GM18870 (cell line): Measurements from ENCODE around the gene TLNRD1.
A peak's percentile ranks its signal among the peaks of the same experiment; 100 is the strongest.

ENCODE experiments used
- ATAC-seq: cut with Tn5 transposase; IDR thresholded peaks from one replicate; pipeline ENCODE4 v1.9.1; 2021; ENCODE audit warnings: moderate library complexity; ENCODE audit not compliant: unreplicated experiment

TLNRD1 gene

DNA sequence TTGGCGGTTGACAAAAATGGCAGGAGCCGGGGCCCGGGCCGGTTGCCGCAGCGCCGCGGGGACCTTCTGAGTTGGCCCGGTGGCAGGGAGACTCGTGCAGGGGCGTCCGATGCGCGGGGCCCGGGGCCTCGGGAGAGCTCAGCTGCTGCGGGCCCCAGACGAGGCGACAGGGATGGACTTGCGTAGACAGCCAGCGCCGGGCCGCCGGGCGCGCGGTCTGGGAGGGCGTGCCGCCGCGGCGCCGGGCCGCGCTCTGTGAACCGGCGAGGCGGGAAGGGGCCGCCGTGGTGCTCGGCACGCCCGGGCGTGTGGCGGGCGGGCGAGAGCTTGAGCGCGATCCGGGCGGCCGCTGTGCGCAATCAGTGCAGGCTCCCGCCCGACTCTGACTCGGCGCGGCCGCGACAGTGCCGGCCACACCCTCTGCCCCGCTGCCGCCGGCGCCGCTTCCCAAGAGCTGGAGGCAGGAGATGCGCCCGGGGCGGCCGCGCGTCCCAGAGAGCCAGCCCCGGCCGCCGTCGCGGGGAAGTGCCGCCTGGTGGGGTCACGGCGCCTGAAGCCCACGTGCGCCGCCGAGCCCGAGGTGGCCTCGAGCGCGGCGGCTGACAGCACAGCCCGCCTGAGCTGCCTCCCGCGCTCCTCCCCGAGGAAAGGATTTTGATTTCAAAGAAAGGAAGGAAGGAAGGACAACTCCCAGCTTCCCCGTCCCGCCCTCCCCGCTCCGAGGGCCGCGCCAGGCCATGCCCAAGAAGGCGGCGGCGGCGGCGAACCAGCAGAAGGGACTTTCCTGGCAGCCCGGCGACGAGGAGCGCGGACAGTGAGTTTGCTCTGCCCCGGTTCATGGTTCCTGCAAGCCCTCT lies 657 bp downstream of the TLNRD1 start:
- peak; percentile 17 for ATAC-seq

DNA sequence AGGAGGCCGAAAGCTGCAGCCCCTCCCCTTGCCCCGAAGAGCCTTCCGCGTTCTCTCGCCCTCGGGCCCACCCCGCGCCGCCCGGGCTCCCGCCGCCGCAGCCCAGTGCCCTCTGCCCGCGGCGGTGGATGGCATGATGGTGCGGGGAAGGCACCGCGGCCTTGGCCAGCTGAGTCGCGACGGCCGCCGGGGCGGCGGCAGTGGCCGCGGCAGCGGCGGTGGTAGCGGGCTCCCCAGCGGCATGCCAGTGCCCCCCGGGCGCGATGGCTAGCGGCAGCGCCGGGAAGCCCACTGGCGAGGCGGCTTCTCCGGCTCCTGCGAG lies 1.2 kb downstream of the TLNRD1 start:
- ATAC-seq: no peak

DNA sequence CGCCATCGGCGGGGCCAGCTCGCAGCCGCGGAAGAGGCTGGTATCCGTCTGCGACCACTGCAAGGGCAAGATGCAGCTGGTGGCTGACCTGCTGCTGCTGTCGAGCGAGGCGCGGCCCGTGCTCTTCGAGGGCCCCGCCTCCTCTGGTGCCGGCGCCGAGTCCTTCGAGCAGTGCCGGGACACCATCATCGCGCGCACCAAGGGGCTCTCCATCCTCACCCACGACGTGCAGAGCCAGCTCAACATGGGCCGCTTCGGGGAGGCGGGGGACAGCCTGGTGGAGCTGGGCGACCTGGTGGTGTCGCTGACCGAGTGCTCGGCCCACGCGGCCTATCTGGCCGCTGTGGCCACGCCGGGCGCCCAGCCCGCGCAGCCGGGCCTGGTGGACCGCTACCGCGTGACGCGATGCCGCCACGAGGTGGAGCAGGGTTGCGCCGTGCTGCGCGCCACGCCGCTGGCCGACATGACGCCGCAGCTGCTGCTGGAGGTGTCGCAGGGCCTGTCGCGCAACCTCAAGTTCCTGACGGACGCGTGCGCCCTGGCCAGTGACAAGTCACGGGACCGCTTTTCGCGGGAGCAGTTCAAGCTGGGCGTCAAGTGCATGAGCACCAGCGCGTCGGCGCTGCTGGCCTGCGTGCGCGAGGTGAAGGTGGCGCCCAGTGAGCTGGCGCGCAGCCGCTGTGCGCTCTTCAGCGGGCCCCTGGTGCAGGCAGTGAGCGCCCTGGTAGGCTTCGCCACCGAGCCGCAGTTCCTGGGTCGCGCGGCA lies 1.8 kb downstream of the TLNRD1 start:
- no peak for ATAC-seq

DNA sequence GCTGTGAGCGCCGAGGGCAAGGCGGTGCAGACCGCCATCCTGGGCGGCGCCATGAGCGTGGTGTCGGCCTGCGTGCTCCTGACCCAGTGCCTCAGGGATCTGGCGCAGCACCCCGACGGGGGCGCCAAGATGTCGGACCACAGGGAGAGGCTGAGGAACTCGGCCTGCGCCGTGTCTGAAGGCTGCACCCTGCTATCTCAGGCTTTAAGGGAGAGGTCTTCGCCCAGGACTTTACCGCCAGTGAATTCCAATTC lies 2.3 kb downstream of the TLNRD1 start:
- no peak for ATAC-seq

DNA sequence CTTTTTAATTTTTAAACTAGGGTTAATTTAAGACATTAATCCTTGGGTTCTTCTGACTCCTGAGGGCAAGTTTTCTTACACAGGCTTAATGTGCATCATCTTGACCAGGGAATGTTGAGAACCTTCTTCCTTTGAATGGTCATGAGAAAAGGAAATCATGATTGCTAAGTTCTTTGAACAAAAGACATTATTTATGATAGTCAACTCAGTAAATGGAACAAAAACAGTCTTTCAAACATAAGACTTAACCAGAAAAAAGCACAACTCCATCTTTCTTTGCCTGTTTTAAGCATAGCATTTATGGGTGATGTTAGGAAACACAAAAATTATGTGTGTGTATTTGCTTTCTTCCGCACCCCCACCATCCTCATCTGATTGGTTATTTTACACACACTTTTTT lies 5.4 kb downstream of the TLNRD1 start:
- ATAC-seq: no peak

DNA sequence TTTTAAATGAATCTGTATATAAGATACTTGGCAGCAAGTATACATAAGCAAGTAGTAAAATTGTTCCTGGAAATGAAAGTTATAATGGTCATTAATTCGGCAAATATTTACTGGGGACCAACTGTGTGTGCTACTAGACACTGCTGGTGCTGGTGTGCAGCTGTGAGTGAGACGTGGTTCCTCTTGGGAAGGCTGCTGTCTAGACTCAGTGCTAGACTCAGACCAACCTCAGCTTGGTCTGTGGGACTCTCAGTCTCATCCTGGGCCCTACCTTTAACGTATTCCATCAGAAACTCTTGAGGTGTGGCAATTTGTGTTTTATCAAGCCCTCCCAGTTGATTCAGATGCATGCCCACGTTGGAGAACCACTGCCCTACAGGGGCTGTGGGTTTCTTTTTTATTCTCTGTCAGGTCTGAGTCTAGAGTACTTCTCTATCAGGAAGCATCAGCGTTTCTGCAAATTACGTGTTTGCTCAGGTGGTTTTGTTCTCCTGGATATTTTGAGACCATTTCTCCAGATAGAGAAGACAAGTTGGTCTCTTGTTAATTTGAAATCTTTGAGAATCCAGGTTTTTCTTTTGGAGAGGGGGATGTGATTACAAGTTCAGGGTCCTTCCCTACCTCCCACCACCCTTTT lies 6.8 kb downstream of the TLNRD1 start:
- ATAC-seq: no peak

DNA sequence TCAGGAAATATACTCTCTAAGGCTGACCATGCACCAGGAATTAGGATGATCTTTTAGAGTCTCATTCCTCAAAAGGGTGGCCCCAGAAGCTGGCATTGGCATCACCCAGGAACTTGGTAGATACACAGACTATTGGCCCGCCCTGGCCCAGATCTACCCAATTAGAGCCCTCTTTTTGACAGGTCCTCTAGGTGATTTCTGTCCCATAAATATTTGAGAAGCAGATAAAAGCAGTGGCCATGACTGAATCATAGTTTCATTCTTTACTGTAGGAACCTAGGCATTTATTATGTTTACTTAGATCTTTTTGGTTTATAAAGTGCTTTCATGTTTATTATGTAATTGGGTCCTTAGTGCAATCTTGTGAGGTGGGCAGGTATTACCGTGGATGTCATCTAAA lies 7.6 kb downstream of the TLNRD1 start:
- ATAC-seq: no peak

DNA sequence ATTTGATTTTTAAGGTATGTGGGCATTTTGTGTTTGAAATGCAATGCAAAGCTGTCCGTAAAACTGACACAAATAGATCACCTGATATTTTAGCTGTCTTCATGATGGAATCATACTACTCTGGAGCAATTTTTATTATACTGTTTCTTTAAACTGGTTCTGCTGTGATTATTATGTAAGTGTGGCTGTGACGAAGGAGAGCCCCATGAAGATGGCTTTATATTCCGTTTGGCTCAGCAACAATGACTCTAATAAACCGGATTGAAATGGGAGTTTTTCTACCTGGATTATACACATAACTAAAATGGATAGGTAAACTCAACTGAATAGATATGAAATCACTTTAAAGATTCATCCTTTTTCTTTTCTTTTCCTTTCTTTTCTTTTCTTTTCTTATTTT lies 9.4 kb downstream of the TLNRD1 start:
- ATAC-seq: no peak

DNA sequence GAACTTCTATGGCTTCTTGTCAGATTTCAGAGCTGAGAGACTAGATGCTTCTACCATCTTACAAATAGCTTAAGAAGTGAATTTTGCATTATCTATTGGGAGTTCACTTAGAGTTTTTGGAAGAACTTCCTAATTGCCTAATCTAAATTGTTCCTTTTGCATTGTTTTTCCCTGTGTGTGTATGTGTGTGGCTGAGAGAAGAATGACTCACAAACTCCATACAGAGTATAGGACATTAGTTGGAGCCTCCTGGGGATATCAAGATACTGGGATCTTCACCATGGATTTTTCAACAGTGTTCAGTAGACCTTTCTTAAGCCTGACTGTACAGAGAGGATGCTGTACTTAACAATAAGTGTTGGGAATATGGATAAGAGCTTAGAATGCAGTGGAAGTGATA lies 10.9 kb downstream of the TLNRD1 start:
- no peak for ATAC-seq

DNA sequence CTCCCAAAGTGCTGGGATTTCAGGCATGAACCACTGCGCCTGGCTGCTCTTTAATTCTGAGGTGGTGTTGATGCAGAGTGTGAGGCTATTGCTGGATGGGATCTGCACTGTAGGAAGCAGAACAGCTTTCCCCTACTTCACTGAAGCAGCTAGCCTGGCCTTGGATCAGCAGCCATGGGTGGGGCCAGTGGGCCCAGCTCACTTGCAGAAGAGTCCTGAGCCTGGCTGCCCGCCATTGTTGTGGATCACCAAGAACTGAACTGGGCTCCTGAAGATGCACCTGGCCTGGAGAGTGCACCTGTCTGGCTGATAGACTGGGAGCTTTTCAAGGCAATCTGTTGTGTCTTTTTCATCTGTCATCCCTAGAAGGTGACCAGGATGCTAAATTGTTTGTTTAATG lies 11.9 kb downstream of the TLNRD1 start:
- ATAC-seq: no peak

DNA sequence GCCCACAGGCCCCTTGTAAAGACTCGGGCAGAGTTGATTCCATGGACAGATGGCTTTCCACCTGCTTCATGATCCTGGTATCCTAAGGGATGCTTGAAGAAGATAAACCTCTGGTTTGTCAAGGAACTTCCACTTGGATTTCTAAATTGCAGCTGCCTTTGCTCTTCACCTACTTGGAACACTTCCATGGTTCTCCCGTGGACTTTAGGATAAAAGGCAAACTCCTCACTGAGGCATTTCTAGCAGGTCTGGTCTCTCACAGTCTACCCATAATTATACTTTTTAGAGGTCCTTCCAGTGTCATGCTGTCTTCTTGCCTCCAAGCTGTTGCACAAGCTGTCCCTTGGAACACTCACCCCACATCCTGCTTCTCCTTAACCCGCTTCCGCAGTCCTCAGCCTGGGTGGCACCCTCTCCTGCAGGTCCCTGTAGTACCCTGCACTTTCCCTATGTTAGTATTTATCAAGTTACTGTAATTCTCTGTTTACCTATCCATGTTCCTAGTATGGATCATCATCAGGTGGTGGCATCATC lies 12.7 kb downstream of the TLNRD1 start:
- no peak for ATAC-seq

DNA sequence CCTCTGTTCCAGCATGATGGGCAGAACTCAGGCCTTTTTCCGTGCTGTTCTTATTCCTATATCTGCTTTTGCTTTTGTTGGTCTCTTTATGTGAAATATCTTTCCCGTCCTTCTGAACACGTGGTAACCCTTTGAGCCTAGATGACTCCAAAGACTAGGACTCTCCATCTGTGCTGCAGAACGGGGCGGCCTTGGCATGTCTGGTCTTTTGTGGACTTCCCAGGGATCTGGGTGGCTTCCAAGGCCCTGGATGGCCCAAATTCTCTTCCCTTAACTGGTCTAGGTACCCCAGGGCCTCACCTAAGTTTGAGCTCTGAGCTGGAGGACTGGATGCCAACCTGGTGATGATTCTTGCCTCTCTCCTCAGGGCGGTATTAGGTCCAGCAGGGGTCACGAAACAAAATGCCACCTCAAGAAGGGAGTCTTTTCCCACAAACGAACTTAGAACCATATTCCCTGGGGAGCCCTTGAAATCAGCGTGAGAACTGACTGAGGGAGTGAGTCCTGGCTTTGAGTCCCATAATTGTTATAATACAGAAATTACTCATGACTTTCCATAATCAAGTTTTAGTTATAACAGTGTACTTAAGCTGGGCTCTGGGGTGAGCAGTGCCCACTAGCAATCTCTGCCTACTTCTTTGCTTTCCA lies 13.8 kb downstream of the TLNRD1 start:
- no peak for ATAC-seq

DNA sequence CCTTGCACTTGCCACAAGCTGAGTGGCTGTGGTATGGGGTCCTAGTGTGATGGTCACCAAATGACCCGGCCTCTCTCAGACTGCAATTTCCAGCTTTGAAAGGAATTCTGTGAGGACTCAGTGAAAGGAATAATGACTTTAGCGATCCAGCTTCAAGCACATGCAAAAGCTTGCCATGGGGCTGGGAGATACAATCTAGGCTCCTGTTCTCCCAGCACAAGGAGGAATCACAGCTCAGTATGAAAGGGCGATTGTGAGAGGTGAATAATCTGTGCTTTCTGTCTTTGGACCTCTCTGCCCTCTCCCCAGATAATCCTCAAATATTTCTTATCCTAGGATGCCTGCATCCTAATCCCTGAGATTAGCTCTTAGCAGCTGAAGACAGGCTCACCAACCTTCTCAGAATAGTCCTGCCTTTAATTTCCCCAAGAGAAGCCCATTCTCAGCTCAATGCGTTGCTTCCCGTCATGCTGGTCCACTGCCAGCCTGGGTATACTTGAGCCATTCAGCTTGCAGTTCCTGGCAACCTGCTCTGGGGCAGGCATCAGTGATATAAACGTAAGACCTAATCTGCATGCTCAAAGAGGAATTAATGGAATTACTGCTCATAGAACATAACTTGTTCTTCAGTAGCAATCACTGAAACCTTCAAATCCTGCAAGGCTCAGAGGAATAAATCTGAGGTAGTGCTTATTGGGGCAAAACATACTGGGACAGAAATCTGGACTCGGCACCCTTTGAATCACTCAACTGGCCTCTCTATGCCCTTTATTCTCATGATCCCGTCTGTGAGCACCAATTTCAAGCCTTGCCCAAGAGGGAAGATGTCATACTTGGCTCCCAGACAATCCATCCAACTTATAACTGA lies 15.1 kb downstream of the TLNRD1 start:
- no peak for ATAC-seq

DNA sequence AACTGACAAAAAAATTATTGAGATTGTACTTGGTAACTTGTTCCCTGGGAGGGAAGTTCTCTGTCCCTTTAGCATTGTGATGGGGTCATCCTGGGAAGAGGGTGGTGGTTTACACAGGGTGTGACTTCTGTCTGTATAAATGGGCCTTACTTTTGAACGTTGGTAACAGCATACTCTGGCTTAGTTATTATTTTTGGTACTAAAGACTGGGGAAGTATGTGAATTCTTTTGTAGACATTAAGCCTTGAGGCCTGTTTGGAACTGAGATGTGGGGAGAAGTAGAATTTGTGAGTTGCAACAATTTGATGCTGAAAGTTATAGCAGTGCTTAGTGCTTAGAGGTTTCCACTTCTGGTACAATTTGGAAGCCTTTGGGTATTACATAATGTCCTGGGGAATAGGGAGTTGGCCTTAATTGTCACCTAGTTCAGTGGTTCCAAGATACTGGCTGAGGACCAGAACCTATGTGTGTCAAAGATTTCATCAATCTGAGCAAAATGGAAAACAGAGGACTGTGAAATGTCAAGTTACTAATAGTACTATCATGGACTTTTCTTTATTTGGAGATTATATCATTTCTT lies 15.9 kb downstream of the TLNRD1 start:
- ATAC-seq: no peak

DNA sequence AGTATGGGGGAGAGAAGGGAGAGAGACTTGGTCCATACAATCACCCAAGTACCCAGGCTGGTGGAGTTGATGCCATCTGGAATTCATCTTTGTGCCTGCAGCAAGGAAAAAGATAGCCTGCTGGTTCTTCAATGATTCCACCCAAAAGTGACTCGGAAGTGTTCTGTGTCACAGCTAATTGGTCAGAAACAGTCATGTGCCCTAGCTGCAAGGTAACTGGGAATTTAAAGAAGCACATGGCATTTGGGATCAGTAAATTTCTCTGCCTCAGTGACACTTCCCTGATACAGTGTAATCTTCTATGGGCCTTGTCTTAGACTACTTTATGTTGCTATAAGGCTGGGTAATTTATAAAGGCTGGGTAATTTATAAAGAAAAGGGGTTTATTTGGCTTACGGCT lies 17.5 kb downstream of the TLNRD1 start:
- ATAC-seq: no peak

DNA sequence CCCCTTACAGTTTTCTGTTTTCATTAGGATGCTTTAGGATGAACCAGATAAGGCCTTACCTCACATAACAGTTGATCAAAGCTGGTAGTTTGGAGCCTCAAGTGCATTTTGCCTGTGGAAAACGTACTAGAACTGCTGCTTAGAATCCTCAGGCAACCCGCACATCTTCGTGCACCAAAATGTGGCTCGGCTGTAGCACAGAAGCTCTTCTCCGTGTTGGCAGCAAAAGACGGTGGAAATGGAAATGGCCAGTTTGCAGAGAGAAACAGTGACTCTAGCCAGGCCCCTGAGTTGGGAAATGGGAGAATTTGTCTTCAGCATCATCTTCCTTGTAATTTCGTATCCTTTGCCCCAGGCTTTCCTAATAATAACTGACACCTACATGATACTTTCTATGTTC lies 20.6 kb downstream of the TLNRD1 start:
- ATAC-seq: no peak

DNA sequence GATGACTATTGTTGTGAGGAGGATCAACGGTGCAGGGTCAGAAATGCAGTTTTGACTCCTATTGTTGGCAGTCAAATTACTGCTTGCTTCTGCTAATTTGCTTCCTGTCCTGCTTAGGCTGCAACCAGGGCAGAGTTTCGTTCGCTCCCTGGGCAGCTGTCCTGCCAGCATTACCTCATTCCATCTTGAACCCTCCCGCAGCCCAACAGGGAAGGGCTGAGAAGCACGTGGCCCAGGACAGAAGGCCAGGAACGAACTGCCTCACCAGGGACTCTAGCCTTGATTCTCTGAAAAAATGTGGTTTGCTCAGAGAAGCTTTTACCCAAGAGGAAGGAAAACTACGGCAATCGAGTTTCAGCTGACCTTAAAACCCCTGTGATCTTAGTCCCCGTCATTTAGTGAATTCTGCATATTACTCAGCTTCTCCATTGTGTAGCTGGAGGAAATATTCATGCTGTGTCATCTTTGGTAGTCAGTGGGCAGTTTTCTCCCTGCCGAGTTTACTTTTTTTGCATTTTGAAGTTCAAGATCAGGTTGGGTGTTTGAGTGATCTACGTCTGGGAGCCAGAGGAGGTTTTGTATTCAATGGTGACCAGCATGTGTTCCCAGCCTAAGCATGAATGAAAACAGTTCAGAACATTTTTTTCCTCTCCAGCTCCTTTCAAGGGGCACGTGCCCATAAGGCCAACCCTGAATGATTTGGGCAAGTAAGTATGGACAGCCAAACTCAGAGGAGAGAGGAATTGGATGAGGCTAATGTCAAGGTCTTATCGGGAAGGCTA lies 23.0 kb downstream of the TLNRD1 start:
- peak; percentile 95 for ATAC-seq

DNA sequence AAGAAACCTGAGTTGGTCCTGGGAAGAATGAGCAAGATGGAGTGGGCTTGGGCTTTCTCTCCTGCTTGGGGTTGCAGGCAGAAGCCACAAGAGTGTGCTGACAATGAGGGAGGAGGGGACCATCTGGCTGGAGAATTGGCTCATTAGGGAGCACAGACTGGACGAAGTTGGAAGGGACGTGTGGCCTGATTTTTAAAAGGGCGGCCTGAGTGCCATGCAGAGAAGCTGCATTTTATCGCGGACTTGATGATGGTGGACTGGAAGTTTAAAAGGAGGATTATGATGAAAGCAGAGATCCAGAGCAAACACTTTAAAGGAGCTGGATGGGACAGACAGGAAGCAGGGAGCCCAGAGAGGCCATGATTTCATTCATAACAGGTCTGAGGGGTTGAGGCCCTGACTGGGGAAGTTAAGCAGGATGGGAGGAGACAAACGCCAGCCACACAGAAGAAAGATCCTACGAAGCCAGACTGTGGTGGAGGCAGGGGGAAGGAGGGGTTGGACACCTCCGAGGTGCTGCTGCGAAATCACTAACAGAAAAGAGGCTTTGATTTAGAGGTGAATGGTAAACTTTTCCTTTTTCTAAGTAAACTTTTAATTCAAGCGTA lies 23.6 kb downstream of the TLNRD1 start:
- no peak for ATAC-seq

DNA sequence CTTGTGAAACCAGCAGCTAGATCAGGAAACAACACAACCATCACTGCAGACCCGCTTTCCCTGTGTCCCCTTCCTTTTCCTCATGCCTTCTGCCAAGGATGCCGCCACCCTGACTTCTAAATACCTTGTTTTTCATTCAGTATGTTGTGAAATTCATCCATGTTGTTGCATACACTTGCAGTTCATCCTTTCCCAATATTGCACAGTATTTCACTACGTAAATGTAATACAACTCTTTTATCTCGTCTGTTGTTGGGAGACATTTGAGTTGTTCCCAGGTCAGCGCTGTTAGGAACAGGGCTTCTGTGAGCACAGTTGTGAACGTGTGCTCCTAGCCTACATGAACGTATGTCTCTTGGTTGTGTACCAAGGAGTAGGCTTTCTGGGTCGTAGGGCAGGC lies 24.2 kb downstream of the TLNRD1 start:
- ATAC-seq: no peak
